Breast epithelium (tissue), 4 donors: ENCODE measurements around the gene DLGAP3. TPM values are rescaled to one million over a fixed set of nuclear protein-coding genes. Genes with fewer than 3 reads are reported as not detected.

ENCODE experiments used
- DNase-seq, 2 donors: peaks; one replicate each; pipeline ENCODE4 v3.0.0-alpha.2; 2019; ENCODE audit warnings: low spot score in 2 of 2
- H3K27ac ChIP-seq, 2 donors: fragments of 200-600 bp; sonication (generic) in 1 of 2; one replicate each; pipeline ENCODE4 v1.5.1; 2016 to 2019; ENCODE audit warnings: mild to moderate bottlenecking in 1 of 2
- H3K27me3 ChIP-seq, 2 donors: fragments of 200-600 bp; sonication (generic) in 1 of 2; one replicate each; pipeline versions ENCODE4 v1.5.1 to v1.6.0; 2017 to 2019; ENCODE audit warnings: control low read depth in 1 of 2, mild to moderate bottlenecking in 1 of 2
- H3K36me3 ChIP-seq: fragments of 200-600 bp; one replicate; pipeline ENCODE4 v1.5.1; 2019
- H3K4me1 ChIP-seq, 2 donors: fragments of 200-600 bp; sonication (generic); one replicate each; pipeline ENCODE4 v1.5.1; 2016 to 2019; ENCODE audit warnings: control low read depth in 1 of 2
- H3K4me3 ChIP-seq, 3 donors: fragments of 200-600 bp; sonication (generic); 1 replicate in 2 of 3; 2 replicates in 1 of 3; pipeline ENCODE4 v1.5.1; 2016 to 2019; ENCODE audit warnings: mild to moderate bottlenecking in 3 of 3, moderate library complexity in 2 of 3
- H3K9me3 ChIP-seq, 2 donors: fragments of 200-600 bp; sonication (generic) in 1 of 2; one replicate each; pipeline ENCODE4 v1.5.1; 2016 to 2019; ENCODE audit warnings: control low read depth in 1 of 2
- POLR2A ChIP-seq: fragments of 450-650 bp; IDR thresholded peaks from one replicate; pipeline ENCODE4 v1.6.1; 2016; ENCODE audit warnings: antibody characterized with exemption, mild to moderate bottlenecking, moderate library complexity
- POLR2AphosphoS5 ChIP-seq, 3 donors: sonication (generic); formaldehyde crosslinking; IDR thresholded peaks; one replicate each; pipeline ENCODE4 v1.6.1; 2017; ENCODE audit warnings: antibody characterized with exemption in 3 of 3
- intact Hi-C: fragments of 100-400 bp; cut with DNase I; formaldehyde crosslinking; loops from one replicate; pipeline ENCODE4 v1.15.1; 2023; ENCODE audit warnings: low total_unique reads
- total RNA-seq, 3 donors: library from RNA; depleted of rRNA; stranded (reverse); fragments of >200 nt; gene quantifications; one replicate each; pipeline ENCODE4 v1.1.0, GENCODE V29; 2016
- TF ChIP-seq, protein P1 (sequence below), 3 donors: fragments of 450-650 bp; IDR thresholded peaks; one replicate each; pipeline ENCODE4 v1.5.1; 2016 to 2017; ENCODE audit warnings: antibody characterized with exemption in 3 of 3, mild to moderate bottlenecking in 3 of 3, moderate library complexity in 3 of 3

DLGAP3 gene
- total RNA-seq, 3 donors from 2014 or later = 0.15 to 0.33 (median 0.16) TPM

DNA sequence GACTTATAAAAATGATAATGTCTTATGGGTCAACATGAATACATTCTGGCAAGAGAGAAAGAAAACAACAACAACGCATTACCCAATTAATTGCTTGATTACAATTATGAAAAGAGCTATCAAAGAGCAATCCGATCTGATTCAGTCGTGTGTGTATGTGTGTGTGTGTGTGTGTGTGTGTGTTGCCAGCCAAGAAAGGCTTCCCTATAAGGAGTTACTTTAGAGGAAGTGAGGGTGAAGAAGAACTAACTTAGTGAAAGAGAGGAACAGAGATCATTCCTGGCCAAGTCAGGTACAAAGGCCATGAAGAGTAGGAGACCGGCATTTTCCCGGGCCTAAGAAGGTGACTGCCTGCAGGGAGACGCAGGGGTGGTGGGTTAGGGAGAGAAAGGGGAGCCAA is 46.3 kb upstream of the DLGAP3 start:
- no peaks in the 10 kb centered on the region for H3K27me3 ChIP-seq
- H3K4me3 ChIP-seq = no peak overlapping the region
- no peaks in the 10 kb centered on the region for H3K4me1 ChIP-seq
- TF ChIP-seq POLR2AphosphoS5 (IDR thresholded peaks at IDR 0.05) = no peak
- TF ChIP-seq, protein P1, sequence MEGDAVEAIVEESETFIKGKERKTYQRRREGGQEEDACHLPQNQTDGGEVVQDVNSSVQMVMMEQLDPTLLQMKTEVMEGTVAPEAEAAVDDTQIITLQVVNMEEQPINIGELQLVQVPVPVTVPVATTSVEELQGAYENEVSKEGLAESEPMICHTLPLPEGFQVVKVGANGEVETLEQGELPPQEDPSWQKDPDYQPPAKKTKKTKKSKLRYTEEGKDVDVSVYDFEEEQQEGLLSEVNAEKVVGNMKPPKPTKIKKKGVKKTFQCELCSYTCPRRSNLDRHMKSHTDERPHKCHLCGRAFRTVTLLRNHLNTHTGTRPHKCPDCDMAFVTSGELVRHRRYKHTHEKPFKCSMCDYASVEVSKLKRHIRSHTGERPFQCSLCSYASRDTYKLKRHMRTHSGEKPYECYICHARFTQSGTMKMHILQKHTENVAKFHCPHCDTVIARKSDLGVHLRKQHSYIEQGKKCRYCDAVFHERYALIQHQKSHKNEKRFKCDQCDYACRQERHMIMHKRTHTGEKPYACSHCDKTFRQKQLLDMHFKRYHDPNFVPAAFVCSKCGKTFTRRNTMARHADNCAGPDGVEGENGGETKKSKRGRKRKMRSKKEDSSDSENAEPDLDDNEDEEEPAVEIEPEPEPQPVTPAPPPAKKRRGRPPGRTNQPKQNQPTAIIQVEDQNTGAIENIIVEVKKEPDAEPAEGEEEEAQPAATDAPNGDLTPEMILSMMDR (IDR thresholded peaks at IDR 0.05) = no peak
- TF ChIP-seq POLR2A = no peak
- intact Hi-C loops = no loop called here
- DNase-seq = no peak
- no peak overlapping the region for H3K27ac ChIP-seq
- H3K9me3 ChIP-seq = no peaks in the 10 kb centered on the region
- H3K36me3 ChIP-seq = no peaks in the 10 kb centered on the region

DNA sequence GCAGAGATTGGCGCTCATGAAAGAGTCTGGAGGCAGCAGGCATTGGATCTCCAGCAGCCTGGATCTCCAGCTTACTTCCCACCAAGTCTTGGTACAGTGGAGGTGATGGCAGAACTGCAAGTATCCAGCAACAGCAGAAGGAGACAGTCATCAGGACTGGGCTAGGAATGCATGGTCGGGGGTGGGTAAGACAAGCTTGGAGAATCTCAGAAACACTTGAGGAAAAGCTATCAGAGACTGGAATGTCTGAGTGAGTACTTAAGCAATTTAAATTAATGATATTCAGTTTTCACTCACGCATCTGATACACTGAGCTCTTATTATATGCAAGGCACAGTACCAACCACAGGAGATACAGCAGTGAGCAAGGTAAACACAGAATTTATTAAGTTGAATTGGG is 45.9 kb upstream of the DLGAP3 start:
- no peak overlapping the region for H3K27ac ChIP-seq
- no peak overlapping the region for H3K4me3 ChIP-seq
- no peak for DNase-seq
- no peaks in the 10 kb centered on the region for H3K4me1 ChIP-seq
- no peaks in the 10 kb centered on the region for H3K9me3 ChIP-seq
- intact Hi-C loops = no loop called here
- H3K27me3 ChIP-seq = no peaks in the 10 kb centered on the region
- H3K36me3 ChIP-seq = no peaks in the 10 kb centered on the region
- TF ChIP-seq POLR2AphosphoS5 (IDR thresholded peaks at IDR 0.05) (no peak), POLR2A (no peak)
- TF ChIP-seq, protein P1 (IDR thresholded peaks at IDR 0.05) = no peak

DNA sequence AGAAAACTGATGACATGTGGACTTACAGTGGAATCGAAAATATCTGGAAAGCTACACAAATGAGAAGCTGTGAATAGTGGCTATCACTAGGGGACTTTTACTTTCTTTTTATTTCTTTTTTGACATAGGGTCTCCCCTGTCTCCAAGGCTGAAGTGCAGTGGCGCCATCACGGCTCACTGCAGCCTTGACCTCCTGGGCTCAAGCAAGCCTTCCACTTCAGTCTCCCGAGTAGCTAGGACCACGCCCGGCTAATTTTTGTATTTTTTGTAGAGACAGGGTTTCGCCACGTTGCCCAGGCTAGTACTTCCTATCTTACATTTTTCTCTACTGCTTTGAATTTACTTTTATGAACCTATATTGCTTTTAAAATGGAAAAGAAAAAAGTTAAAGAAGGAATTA is 45.2 kb upstream of the DLGAP3 start:
- no peak overlapping the region for H3K4me3 ChIP-seq
- no peak overlapping the region for H3K27ac ChIP-seq
- H3K27me3 ChIP-seq = no peaks in the 10 kb centered on the region
- no peak for DNase-seq
- H3K4me1 ChIP-seq = no peaks in the 10 kb centered on the region
- H3K9me3 ChIP-seq = no peaks in the 10 kb centered on the region
- H3K36me3 ChIP-seq = no peaks in the 10 kb centered on the region
- intact Hi-C loops = no loop called here
- TF ChIP-seq POLR2A (no peak), POLR2AphosphoS5 (IDR thresholded peaks at IDR 0.05) (no peak)
- TF ChIP-seq, protein P1 (IDR thresholded peaks at IDR 0.05) = no peak

DNA sequence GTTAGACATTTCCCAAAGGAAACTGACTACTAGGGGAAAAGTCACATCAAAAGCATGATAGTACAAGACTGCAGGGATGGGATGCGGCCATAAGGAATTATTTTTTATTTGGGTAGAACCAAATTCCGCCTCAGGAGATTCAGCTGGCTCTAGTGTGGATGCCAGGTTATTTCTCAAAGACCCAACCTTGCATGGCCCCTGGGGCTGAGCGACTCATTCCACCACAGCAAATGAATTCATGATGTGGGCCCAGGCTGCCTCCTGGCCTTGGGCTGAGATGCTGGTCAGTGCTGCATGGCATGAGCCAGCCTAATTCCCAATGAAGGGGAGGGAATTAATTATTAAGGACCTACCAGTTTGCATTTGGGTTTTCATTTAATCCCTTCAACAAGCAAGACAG is 43.9 kb upstream of the DLGAP3 start:
- intact Hi-C loops = no loop called here
- Histone ChIP-seq H3K36me3 (no peaks in the 10 kb centered on the region), H3K27ac (no peak overlapping the region), H3K4me1 (no peaks in the 10 kb centered on the region), H3K9me3 (no peaks in the 10 kb centered on the region), H3K27me3 (no peaks in the 10 kb centered on the region), H3K4me3 (no peak overlapping the region)
- DNase-seq = no peak
- TF ChIP-seq POLR2A (no peak), POLR2AphosphoS5 (IDR thresholded peaks at IDR 0.05) (no peak)
- TF ChIP-seq, protein P1 (IDR thresholded peaks at IDR 0.05) = no peak

DNA sequence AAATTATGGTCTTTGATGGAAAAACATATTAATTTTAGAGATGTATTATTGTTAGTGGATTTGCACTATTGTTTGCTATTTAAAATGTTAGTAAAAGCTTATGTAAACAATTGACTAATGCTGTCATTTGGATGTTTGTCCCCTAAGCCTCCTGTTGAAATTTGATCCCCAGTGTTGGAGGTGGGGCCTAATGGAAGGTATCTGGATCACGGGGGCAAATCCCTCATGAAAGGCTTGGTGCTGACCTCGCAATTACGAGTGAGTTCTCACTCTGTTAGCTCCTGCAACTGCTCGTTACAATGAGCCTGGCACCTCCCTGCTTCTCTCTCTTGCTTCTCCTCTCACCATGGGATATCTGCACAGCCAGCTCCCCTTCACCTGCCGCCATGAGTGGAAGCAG is 41.4 kb upstream of the DLGAP3 start:
- Histone ChIP-seq H3K27me3 (no peaks in the 10 kb centered on the region), H3K36me3 (no peaks in the 10 kb centered on the region), H3K4me3 (no peak overlapping the region), H3K4me1 (no peaks in the 10 kb centered on the region), H3K9me3 (no peaks in the 10 kb centered on the region), H3K27ac (no peak overlapping the region)
- DNase-seq = no peak
- TF ChIP-seq, protein P1 (IDR thresholded peaks at IDR 0.05) = no peak
- TF ChIP-seq POLR2AphosphoS5 (IDR thresholded peaks at IDR 0.05) (no peak), POLR2A (no peak)
- intact Hi-C loops = no loop called here
